ENCODE results near the gene MGARP. TPM values are rescaled to one million over a fixed set of nuclear protein-coding genes. Genes with fewer than 3 reads are reported as not detected.

The MGARP gene
- total and polyA plus RNA-seq, 4 donors: 0.09 to 0.17 (median 0.09) TPM; not detected in 1

- WGBS: 4% methylated on average over 16 of the region's 16 CpGs
- no peak for DNase-seq (ENCODE audit: low spot score)
- Histone ChIP-seq H3K27me3 (ENCODE audit: control insufficient read depth in 4 of 4, insufficient read depth in 4 of 4, low read length in 3 of 4) (no peaks in the 10 kb centered on the region), H3K4me3 (ENCODE audit: low read depth in 1 of 3, low read length in 3 of 3) (peak overlapping the region; percentile 90 to 99 (median 96)), H3K9me3 (ENCODE audit: control insufficient read depth in 4 of 4, low read length in 3 of 4) (no peaks in the 10 kb centered on the region), H3K27ac (ENCODE audit: low read depth in 1 of 2, low read length in 2 of 2) (peak overlapping the region; percentile 94 to 99), H3K9ac (ENCODE audit: low read depth in 1 of 2, low read length in 2 of 2) (peak overlapping the region; percentile 100), H3K4me1 (ENCODE audit: control insufficient read depth in 4 of 4, insufficient read depth in 4 of 4, low read length in 3 of 4) (peaks cover 0 to 33% (median 26%) of the 10 kb centered on the region in 4 donors), H3K36me3 (ENCODE audit: control insufficient read depth in 4 of 4, insufficient read depth in 3 of 4, low read depth in 1 of 4, low read length in 3 of 4) (no peaks in the 10 kb centered on the region)
- no peak for TF ChIP-seq FOXA2 (IDR thresholded peaks at IDR 0.05)
- TF ChIP-seq CTCF (IDR thresholded peaks at IDR 0.05; ENCODE audit: low read depth, low read length, missing input control): no peak
- TF ChIP-seq ATF3 (IDR thresholded peaks at IDR 0.05): no peak
- TF ChIP-seq SP1 (IDR thresholded peaks at IDR 0.05): no peak
- no peak for TF ChIP-seq NR2F2 (IDR thresholded peaks at IDR 0.05)
- no peak for TF ChIP-seq YY1 (IDR thresholded peaks at IDR 0.05)
- TF ChIP-seq REST (IDR thresholded peaks at IDR 0.05): no peak
- no peak for TF ChIP-seq TAF1 (conservative IDR thresholded peaks at IDR 0.05)
- TF ChIP-seq GABPA (IDR thresholded peaks at IDR 0.05 in 1 of 2, conservative IDR thresholded peaks at IDR 0.05 in 1 of 2): no peak
- no peak for TF ChIP-seq EGR1 (IDR thresholded peaks at IDR 0.05; ENCODE audit: low read depth in 2 of 2)
- TF ChIP-seq JUND (IDR thresholded peaks at IDR 0.05): no peak
These were observed 20.5 kb upstream of the MGARP start for GRCh38 chr4:139300431-139301112.

GRCh38 chr4:139299536-139299935, 19.5 kb upstream of the MGARP start:
- peaks cover 0 to 33% (median 28%) of the 10 kb centered on the region in 4 donors for H3K4me1 ChIP-seq (ENCODE audit: control insufficient read depth in 4 of 4, insufficient read depth in 4 of 4, low read length in 3 of 4)
- H3K4me3 ChIP-seq (ENCODE audit: low read depth in 1 of 3, low read length in 3 of 3): peak overlapping the region in 2 of 3 donors; percentile 9 to 11
- peak overlapping the region in 1 of 2 donors; percentile 99 for H3K27ac ChIP-seq (ENCODE audit: low read depth in 1 of 2, low read length in 2 of 2)
- no peaks in the 10 kb centered on the region for H3K9me3 ChIP-seq (ENCODE audit: control insufficient read depth in 4 of 4, low read length in 3 of 4)
- H3K27me3 ChIP-seq (ENCODE audit: control insufficient read depth in 4 of 4, insufficient read depth in 4 of 4, low read length in 3 of 4): no peaks in the 10 kb centered on the region
- no peak for TF ChIP-seq GABPA (IDR thresholded peaks at IDR 0.05 in 1 of 2, conservative IDR thresholded peaks at IDR 0.05 in 1 of 2)
- TF ChIP-seq REST (IDR thresholded peaks at IDR 0.05): no peak
- no peak for TF ChIP-seq NR2F2 (IDR thresholded peaks at IDR 0.05)
- TF ChIP-seq JUND (IDR thresholded peaks at IDR 0.05): no peak
- TF ChIP-seq CTCF (IDR thresholded peaks at IDR 0.05; ENCODE audit: low read depth, low read length, missing input control): no peak
- no peak for TF ChIP-seq FOXA1 (IDR thresholded peaks at IDR 0.05)
- no peak for TF ChIP-seq FOXA2 (IDR thresholded peaks at IDR 0.05)
- 35% methylated on average over 1 of the region's 1 CpG for WGBS
- no peak for DNase-seq (ENCODE audit: low spot score)
- H3K9ac ChIP-seq (ENCODE audit: low read depth in 1 of 2, low read length in 2 of 2): peak overlapping the region in 1 of 2 donors; percentile 63
- no peaks in the 10 kb centered on the region for H3K36me3 ChIP-seq (ENCODE audit: control insufficient read depth in 4 of 4, insufficient read depth in 3 of 4, low read depth in 1 of 4, low read length in 3 of 4)
